Loucy (cell line): Measurements from ENCODE around the gene TNRC6B.

Experiments used
- EZH2phosphoT487 ChIP-seq: fragments of 200-600 bp; IDR thresholded peaks from 2 replicates; pipeline ENCODE4 v1.6.1; 2018; ENCODE audit warnings: antibody characterized with exemption, mild to moderate bottlenecking, moderate library complexity, borderline replicate concordance
- TF ChIP-seq, protein P1 (sequence below): fragments of 200-600 bp; sonication (generic); conservative IDR thresholded peaks from 2 replicates; pipeline ENCODE4 v1.5.1; 2014; ENCODE audit warnings: mild to moderate bottlenecking, antibody characterized with exemption, low read length

GRCh38 chr22:40322021-40322420 lies 144.3 kb downstream of the TNRC6B start:
- TF ChIP-seq, protein P1, sequence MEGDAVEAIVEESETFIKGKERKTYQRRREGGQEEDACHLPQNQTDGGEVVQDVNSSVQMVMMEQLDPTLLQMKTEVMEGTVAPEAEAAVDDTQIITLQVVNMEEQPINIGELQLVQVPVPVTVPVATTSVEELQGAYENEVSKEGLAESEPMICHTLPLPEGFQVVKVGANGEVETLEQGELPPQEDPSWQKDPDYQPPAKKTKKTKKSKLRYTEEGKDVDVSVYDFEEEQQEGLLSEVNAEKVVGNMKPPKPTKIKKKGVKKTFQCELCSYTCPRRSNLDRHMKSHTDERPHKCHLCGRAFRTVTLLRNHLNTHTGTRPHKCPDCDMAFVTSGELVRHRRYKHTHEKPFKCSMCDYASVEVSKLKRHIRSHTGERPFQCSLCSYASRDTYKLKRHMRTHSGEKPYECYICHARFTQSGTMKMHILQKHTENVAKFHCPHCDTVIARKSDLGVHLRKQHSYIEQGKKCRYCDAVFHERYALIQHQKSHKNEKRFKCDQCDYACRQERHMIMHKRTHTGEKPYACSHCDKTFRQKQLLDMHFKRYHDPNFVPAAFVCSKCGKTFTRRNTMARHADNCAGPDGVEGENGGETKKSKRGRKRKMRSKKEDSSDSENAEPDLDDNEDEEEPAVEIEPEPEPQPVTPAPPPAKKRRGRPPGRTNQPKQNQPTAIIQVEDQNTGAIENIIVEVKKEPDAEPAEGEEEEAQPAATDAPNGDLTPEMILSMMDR, result no peak
- no peak for TF ChIP-seq EZH2phosphoT487
